Measurements from ENCODE around the gene URB1. TPM values are rescaled to one million over a fixed set of nuclear protein-coding genes. Genes with fewer than 3 reads are reported as not detected.
"Not testable (repeated sequence)": the region's sequence is repeated elsewhere in the genome, so short reads cannot be mapped to it uniquely, and the experiment has no call there.

Gene URB1
- total RNA-seq, 2 donors from 2014 or later: 15.4 to 16.7 TPM

DNA sequence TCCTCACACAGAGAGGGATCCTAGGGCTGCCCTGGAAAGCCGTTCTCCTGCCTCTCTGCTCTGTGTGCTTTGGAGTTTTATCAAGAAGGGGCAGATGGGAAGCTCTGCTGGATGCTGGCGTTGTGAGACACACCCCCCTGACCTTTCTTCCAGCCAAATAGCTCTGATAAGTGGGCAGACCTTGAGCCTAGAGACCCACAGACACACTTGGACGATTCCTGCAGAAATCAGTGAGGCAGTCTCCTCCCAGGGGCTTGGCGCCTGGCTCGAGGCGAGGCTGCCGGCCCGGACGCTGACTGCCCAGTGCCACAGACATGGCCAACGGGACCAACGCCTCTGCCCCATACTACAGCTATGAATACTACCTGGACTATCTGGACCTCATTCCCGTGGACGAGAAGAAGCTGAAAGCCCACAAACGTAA lies 94.1 kb downstream of the URB1 start, which contains the start of gene MRAP:
TSS of gene MRAP (plus strand) at position 198 of the 424 bp plus-strand sequence. CDS start at position 315, 117 bp downstream.
- Mint-ChIP-seq H3K4me1 (ENCODE audit: low read depth) (no peaks in the 10 kb centered on the region), H3K36me3 (ENCODE audit: insufficient read depth in 2 of 2) (peaks cover 0 to 5% of the 10 kb centered on the region in 2 donors), H3K9me3 (no peaks in the 10 kb centered on the region), H3K27me3 (ENCODE audit: low read depth) (no peaks in the 10 kb centered on the region), H3K27ac (no peak within 1 kb of the TSS), H3K4me3 (no peak within 1 kb of the TSS)
- DNase-seq (no peak), ATAC-seq (replicated peaks in 1 of 2) (no peak)

DNA sequence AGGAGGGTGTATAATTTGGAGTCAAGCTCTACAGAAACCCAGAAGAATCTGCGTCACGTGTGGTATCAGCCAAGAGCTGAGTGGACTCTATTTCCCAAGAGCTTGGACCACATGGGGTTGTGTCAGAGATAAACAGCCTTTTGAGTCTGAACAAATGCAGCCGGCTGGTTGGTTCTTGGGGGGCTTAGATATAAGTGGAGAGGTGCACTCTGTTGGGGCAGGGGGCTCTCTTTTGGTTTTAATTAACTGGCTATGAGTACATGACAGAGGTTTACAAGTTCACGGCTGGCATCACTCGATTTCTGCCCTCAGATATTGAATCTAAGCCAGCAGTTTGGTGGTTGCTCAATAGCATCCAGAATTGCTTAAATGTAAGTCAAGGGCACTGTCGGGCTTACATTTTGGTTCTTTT lies 94.7 kb downstream of the URB1 start:
- H3K9me3 Mint-ChIP-seq: no peaks in the 10 kb centered on the region
- no peak for ATAC-seq (replicated peaks in 1 of 2)
- H3K4me1 Mint-ChIP-seq (ENCODE audit: low read depth): no peaks in the 10 kb centered on the region
- peaks cover 0 to 5% of the 10 kb centered on the region in 2 donors for H3K36me3 Mint-ChIP-seq (ENCODE audit: insufficient read depth in 2 of 2)
- H3K27ac Mint-ChIP-seq: no peak overlapping the region
- DNase-seq: no peak
- no peaks in the 10 kb centered on the region for H3K27me3 Mint-ChIP-seq (ENCODE audit: low read depth)
- H3K4me3 Mint-ChIP-seq: no peak overlapping the region

DNA sequence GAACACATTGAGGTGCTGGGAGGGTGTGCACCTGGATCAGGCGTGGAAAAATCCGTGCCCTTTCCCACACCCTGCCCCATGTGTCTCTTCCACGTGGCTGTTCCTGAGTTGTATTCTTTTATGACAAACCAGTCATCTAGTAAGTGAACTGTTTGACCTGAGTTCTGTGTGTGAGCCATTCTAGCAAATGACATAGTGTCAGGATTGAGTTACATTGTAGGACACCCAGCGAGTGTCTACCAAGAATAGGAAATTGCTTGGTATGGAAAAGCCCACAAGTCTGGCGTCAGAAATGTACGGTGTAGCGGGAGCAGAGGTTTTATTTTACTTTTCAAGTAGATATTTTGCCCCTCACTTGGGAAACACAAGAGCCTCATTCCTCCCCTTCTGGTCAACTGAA lies 95.4 kb downstream of the URB1 start:
- Mint-ChIP-seq H3K27ac (no peak overlapping the region), H3K4me1 (ENCODE audit: low read depth) (no peaks in the 10 kb centered on the region), H3K4me3 (no peak overlapping the region), H3K36me3 (ENCODE audit: insufficient read depth in 2 of 2) (peaks cover 0 to 5% of the 10 kb centered on the region in 2 donors), H3K27me3 (ENCODE audit: low read depth) (no peaks in the 10 kb centered on the region), H3K9me3 (no peaks in the 10 kb centered on the region)
- ATAC-seq (replicated peaks in 1 of 2) (no peak), DNase-seq (no peak)

DNA sequence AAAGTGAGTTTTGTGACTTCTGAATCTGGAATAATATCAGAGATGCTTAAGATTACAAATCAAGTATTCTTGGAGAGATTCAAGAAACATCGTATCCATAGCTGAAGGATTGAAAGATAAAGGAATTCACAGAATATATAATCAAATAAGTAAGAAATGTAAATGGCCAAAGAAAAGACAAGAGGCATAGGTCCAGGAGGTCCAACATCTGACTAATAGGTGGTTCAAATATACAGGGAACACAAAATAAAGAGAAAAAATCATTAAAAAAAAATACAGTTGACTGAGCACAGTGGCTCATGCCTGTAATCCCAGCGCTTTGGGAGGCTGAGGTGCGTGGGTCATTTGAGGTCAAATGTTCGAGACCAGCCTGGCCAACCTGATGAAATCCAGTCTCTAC lies 107.3 kb downstream of the URB1 start:
- ATAC-seq (replicated peaks in 1 of 2): no peak
- H3K9me3 Mint-ChIP-seq: no peaks in the 10 kb centered on the region
- peaks cover 2% of the 10 kb centered on the region for H3K4me1 Mint-ChIP-seq (ENCODE audit: low read depth)
- peaks cover 0 to 1% of the 10 kb centered on the region in 2 donors for H3K36me3 Mint-ChIP-seq (ENCODE audit: insufficient read depth in 2 of 2)
- H3K4me3 Mint-ChIP-seq: no peak overlapping the region
- H3K27me3 Mint-ChIP-seq (ENCODE audit: low read depth): no peaks in the 10 kb centered on the region
- DNase-seq: no peak
- no peak overlapping the region for H3K27ac Mint-ChIP-seq

DNA sequence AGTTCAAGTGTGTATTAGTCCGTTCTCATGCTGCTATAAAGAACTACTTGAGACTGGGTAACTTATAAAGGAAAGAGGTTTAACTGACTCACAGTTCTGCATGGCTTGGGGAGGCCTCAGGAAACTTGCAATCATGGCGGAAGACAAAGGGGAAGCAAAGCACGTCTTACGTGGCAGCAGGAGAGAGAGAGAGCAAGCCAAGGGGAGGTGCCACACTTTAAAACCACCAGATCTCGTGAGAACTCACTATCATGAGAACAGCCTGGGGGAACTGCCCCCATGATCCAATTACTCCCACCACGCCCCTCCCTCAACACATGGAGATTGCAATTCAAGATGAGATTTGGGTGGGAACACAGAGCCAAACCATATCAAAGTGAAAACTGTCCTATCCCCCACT lies 109.8 kb downstream of the URB1 start:
- Mint-ChIP-seq H3K36me3 (ENCODE audit: insufficient read depth in 2 of 2) (peaks cover 1 to 4% of the 10 kb centered on the region in 2 donors), H3K27ac (no peak overlapping the region), H3K9me3 (no peaks in the 10 kb centered on the region), H3K4me1 (ENCODE audit: low read depth) (peaks cover 20% of the 10 kb centered on the region), H3K27me3 (ENCODE audit: low read depth) (no peaks in the 10 kb centered on the region), H3K4me3 (no peak overlapping the region)
- no peak for ATAC-seq (replicated peaks in 1 of 2)
- no peak for DNase-seq

DNA sequence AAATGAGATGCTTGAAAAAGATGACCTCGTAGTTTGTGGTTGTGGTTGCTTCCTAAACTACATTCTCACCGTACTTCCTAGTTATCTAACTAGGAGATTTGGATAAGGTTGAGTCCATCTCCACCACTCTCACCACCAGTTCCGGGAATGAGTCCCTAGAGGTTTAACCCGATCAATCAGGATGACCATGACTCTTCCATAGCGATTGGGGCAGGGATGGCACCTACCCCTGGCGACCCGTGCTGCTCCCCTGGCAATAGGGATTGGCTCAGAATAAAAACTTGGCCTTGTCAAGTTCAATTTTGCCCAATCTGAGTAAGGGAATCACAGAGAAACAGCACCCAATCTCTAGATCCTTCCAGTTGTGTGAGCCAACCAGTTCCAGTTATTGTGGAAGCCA lies 111.3 kb downstream of the URB1 start:
- DNase-seq (no peak), ATAC-seq (replicated peaks in 1 of 2) (no peak)
- Mint-ChIP-seq H3K27ac (no peak overlapping the region), H3K9me3 (no peaks in the 10 kb centered on the region), H3K36me3 (ENCODE audit: insufficient read depth in 2 of 2) (peaks cover 1 to 4% of the 10 kb centered on the region in 2 donors), H3K4me3 (no peak overlapping the region), H3K4me1 (ENCODE audit: low read depth) (peaks cover 29% of the 10 kb centered on the region), H3K27me3 (ENCODE audit: low read depth) (no peaks in the 10 kb centered on the region)

DNA sequence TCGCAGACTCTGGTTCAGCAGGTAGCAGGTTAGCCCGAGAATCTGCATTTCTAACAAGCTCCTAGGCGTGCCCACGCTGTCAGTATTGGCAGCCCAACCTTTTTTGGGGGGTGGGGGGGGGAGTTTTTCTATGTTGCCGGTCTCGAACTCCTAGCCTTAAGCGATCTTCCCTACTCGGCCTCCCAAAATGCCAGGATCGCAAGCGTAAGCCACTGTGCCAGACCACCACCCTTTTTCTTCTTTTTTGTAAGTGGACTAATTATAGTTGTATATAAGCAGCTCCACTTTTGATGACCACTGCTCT lies 113.5 kb downstream of the URB1 start:
- H3K27ac Mint-ChIP-seq: peak overlapping the region; percentile 97
- ATAC-seq (replicated peaks in 1 of 2): no peak
- no peak for DNase-seq
- H3K4me3 Mint-ChIP-seq: peak overlapping the region; percentile 97 to 98
- peaks cover 37% of the 10 kb centered on the region for H3K4me1 Mint-ChIP-seq (ENCODE audit: low read depth)
- peaks cover 9% of the 10 kb centered on the region in 2 donors for H3K36me3 Mint-ChIP-seq (ENCODE audit: insufficient read depth in 2 of 2)
- no peaks in the 10 kb centered on the region for H3K9me3 Mint-ChIP-seq
- no peaks in the 10 kb centered on the region for H3K27me3 Mint-ChIP-seq (ENCODE audit: low read depth)

DNA sequence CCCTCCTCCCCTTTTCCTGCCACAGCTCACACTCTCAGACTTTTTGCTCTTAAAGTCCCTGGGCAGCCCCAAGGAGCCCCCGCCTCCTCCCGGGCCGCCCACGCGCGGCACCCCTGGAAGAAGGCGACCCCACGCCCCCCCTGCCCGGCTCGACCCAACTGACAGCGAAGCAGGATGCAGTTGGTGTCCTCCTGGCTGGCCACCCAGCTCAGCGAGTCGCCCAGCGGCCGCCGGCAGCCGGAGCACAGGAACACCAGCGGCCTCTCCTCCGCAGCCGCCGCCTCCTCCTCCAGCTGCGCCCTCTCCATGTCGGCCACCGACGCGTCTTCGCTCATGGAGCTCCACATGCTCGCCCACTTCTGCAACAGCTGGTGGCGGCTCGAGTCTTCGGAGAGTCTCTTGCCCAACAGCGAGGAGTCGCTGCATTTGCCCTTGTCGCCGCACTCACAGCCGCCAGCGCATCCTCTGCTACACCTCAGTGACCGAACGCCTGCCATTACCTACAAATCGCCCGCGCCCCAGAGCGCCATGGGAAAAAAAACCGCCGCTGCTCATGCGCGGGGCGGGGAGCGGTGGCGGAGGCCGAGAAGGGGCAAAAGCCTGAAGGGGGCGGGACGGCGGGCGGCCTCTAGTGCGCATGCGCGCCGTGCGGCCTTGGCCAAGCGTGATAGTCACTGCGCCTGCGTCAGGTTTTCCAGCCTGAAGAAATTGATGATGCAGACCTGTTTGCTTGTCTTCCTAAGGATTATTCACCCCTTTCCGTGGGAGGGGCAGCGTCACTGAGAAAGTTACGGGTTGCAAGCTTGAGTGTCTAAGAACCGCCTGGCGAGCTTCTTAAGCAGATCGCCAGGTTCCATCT lies 114.1 kb downstream of the URB1 start, which contains the start of gene MIS18A:
TSS of gene MIS18A (minus strand) at position 532 of the 859 bp plus-strand sequence. CDS start at position 497, 35 bp downstream.
- H3K27me3 Mint-ChIP-seq (ENCODE audit: low read depth): no peaks in the 10 kb centered on the region
- H3K4me3 Mint-ChIP-seq: peak within 1 kb of the TSS; percentile 97 to 98
- H3K9me3 Mint-ChIP-seq: no peaks in the 10 kb centered on the region
- peak within 1 kb of the TSS; percentile 97 for H3K27ac Mint-ChIP-seq
- H3K36me3 Mint-ChIP-seq (ENCODE audit: insufficient read depth in 2 of 2): peaks cover 9 to 10% of the 10 kb centered on the region in 2 donors
- ATAC-seq (replicated peaks in 1 of 2): peak; percentile 92
- DNase-seq: peak; percentile 97 to 99
- peaks cover 37% of the 10 kb centered on the region for H3K4me1 Mint-ChIP-seq (ENCODE audit: low read depth)

DNA sequence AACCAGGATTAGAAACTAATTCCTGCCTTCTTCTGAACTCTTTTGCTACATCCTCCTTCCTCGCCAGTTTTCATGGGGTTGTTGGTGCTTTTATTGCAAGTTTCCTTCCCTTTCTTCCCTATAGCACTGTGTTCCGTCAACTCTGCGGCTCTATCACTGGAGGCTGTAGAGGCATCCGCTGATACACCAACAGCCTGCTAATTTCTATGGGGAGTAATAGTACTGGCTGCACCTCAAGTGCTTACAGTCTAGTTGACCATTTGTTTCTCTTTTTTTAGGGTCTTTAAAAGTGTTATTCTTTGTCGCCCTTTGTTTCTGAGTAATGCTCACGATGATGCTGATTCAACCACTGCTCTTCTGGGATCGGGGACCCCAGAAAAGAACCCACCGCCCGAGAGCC lies 114.7 kb downstream of the URB1 start:
- peaks cover 37% of the 10 kb centered on the region for H3K4me1 Mint-ChIP-seq (ENCODE audit: low read depth)
- H3K4me3 Mint-ChIP-seq: peak overlapping the region; percentile 97 to 98
- H3K9me3 Mint-ChIP-seq: no peaks in the 10 kb centered on the region
- no peaks in the 10 kb centered on the region for H3K27me3 Mint-ChIP-seq (ENCODE audit: low read depth)
- DNase-seq (no peak), ATAC-seq (replicated peaks in 1 of 2) (no peak)
- H3K27ac Mint-ChIP-seq: peak overlapping the region; percentile 89
- H3K36me3 Mint-ChIP-seq (ENCODE audit: insufficient read depth in 2 of 2): peaks cover 9 to 10% of the 10 kb centered on the region in 2 donors

DNA sequence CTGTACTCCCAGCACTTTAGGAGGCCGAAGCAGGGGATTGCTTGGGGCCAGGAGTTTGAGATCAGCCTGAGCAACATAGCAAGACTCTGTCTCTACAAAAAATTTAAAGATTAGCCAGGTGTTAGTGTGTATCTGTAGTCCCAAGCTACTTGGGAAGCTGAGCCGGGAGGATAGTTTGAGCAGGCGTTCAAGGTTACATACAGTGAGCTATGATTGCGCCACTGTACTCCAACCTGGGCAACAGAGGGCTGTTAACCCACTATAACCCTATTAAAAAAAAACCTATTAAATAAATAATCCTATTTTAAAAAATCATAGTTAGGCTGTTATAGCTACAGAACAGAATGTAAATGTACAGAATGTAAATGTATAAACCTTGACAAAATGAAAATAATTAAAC lies 116.1 kb downstream of the URB1 start:
- Mint-ChIP-seq H3K27me3 (ENCODE audit: low read depth) (no peaks in the 10 kb centered on the region), H3K4me3 (no peak overlapping the region), H3K36me3 (ENCODE audit: insufficient read depth in 2 of 2) (peaks cover 9% of the 10 kb centered on the region in 2 donors), H3K27ac (no peak overlapping the region), H3K4me1 (ENCODE audit: low read depth) (peaks cover 37% of the 10 kb centered on the region), H3K9me3 (no peaks in the 10 kb centered on the region)
- ATAC-seq (replicated peaks in 1 of 2) (no peak), DNase-seq (no peak)

DNA sequence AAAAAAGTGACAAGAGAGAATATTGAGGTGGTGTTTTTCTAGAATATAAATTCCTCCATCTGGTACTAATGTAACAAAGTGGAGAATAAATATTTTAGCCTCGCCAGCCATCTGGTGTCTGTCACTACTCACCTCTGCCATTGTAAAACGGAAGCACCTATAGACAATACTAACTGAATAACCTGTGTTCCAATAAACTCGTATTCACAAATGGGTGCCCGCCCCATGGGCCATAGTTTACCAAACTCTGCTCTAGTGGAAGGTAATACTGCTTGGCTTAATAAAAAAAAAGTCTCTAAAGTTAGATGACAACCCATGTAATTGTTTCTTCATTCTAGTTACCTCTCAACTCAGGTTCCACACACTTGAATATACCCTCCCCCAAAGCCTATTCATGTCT lies 122.1 kb downstream of the URB1 start:
- Mint-ChIP-seq H3K4me1 (ENCODE audit: low read depth) (peaks cover 4% of the 10 kb centered on the region), H3K27ac (no peak overlapping the region), H3K27me3 (ENCODE audit: low read depth) (no peaks in the 10 kb centered on the region), H3K36me3 (ENCODE audit: insufficient read depth in 2 of 2) (peaks cover 2 to 13% of the 10 kb centered on the region in 2 donors), H3K9me3 (no peaks in the 10 kb centered on the region), H3K4me3 (no peak overlapping the region)
- ATAC-seq (replicated peaks in 1 of 2): no peak
- no peak for DNase-seq

DNA sequence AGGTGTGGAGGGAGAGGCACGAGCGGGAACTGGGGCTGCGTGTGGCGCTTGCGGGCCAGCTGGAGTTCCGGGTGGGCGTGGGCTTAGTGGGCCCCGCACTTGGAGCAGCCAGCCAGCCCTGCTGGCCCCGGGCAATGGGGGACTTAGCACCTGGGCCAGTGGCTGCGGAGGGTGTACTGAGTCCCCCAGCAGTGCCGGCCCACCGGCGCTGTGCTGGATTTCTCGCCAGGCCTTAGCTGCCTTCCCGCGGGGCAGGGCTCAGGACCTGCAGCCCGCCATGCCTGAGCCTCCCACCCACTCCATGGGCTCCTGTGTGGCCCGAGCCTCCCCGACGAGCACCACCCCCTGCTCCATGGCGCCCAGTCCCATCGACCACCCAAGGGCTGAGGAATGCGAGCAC lies 127.5 kb downstream of the URB1 start:
- H3K36me3 Mint-ChIP-seq (ENCODE audit: insufficient read depth in 2 of 2); H3K27me3 Mint-ChIP-seq (ENCODE audit: low read depth); H3K27ac Mint-ChIP-seq; H3K9me3 Mint-ChIP-seq; H3K4me1 Mint-ChIP-seq (ENCODE audit: low read depth); ATAC-seq (replicated peaks in 1 of 2); DNase-seq; H3K4me3 Mint-ChIP-seq: not testable (repeated sequence)

DNA sequence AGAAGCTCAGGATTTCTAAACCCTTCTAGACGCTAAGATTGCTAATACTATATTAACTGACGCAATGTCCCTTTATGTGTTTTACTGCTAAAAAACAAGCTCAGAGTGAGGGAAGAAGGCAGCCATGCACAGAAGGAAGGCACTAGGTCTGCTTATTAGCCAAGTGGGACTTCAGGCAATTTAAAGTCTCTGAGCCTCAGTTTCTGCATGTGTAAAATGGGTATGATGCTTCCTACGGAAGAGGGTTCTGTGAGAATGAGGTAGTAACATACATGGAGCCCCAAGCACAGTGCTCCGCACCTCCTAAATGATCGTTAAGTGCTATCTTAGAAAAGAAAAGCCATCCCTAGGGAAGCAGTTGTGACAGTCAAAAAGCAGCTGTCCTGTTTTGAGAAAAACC lies 130.9 kb downstream of the URB1 start:
- Mint-ChIP-seq H3K4me1 (ENCODE audit: low read depth) (no peaks in the 10 kb centered on the region), H3K27me3 (ENCODE audit: low read depth) (no peaks in the 10 kb centered on the region), H3K36me3 (ENCODE audit: insufficient read depth in 2 of 2) (peaks cover 0 to 3% of the 10 kb centered on the region in 2 donors), H3K9me3 (no peaks in the 10 kb centered on the region), H3K4me3 (no peak overlapping the region), H3K27ac (no peak overlapping the region)
- DNase-seq (no peak), ATAC-seq (replicated peaks in 1 of 2) (no peak)
